Measurements from ENCODE around the gene SERINC5.

Gene SERINC5

DNA sequence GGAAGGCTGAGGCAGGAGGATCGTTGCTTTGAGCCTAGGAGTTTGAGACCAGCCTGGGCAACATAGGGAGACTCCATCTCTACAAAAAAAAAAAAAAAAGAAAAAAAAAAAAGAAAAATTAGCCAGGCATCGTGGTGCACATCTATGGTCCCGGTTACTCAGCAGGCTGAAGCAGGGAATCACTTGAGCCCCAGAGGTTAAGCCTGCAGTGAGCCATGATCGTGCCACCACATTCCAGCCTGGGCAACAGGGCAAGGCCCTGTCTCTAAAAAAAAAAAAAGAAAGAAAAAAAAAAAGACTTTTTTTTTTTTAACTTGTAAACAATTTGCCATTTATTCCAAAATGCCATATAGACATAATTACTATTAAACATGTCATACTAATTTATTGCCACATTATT lies 64.5 kb downstream of the SERINC5 start:
- Histone ChIP-seq H3K79me2 (ENCODE audit: insufficient read depth, low read depth) (peaks cover 22% of the 10 kb centered on the region; the same call in 1 of the 2 replicates), H3K4me1 (ENCODE audit: low read depth, poor library complexity, severe bottlenecking) (peaks cover 17% of the 10 kb centered on the region), H3K9ac (no peak overlapping the region), H3K4me3 (IDR thresholded peaks at IDR 0.05; ENCODE audit: insufficient read depth, low read depth, low read length) (no peak overlapping the region), H3K36me3 (ENCODE audit: insufficient read depth) (no peaks in the 10 kb centered on the region), H2AFZ (ENCODE audit: low read depth) (no peak overlapping the region), H3K27ac (no peak overlapping the region), H4K20me1 (ENCODE audit: insufficient read depth) (no peaks in the 10 kb centered on the region), H3K27me3 (ENCODE audit: insufficient read depth, low read depth) (no peaks in the 10 kb centered on the region), H3K4me2 (no peak overlapping the region)
- no peak for TF ChIP-seq CTCF (conservative IDR thresholded peaks at IDR 0.05; ENCODE audit: low read depth, low read length)

DNA sequence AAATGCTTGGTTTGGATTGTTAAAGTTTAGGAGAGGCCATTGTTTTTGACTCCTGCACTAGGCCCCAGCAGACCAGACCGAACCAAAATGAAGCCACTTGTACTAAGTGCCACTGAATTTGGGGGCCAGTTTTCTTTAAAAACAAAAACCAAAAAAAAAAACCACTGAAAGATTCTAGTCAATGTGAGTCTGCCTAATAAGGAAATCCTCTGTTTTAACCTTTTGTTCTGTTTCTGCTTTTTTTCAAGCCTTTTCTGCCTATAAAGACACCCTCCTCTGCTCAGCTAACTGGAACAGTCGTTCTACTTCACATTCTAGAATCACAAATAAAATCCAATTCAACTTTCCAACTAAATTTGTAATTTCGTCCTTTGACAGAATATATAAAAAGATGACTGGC lies 64.9 kb downstream of the SERINC5 start:
- no peaks in the 10 kb centered on the region for H3K27me3 ChIP-seq (ENCODE audit: insufficient read depth, low read depth)
- H3K4me3 ChIP-seq (IDR thresholded peaks at IDR 0.05; ENCODE audit: insufficient read depth, low read depth, low read length) = no peak overlapping the region
- TF ChIP-seq CTCF (conservative IDR thresholded peaks at IDR 0.05; ENCODE audit: low read depth, low read length) = no peak
- H3K4me1 ChIP-seq (ENCODE audit: low read depth, poor library complexity, severe bottlenecking) = peaks cover 18% of the 10 kb centered on the region
- no peak overlapping the region for H3K9ac ChIP-seq
- no peak overlapping the region for H3K4me2 ChIP-seq
- H3K79me2 ChIP-seq (ENCODE audit: insufficient read depth, low read depth) = peaks cover 24% of the 10 kb centered on the region; the same call in 1 of the 2 replicates
- H4K20me1 ChIP-seq (ENCODE audit: insufficient read depth) = no peaks in the 10 kb centered on the region
- H2AFZ ChIP-seq (ENCODE audit: low read depth) = no peak overlapping the region
- H3K36me3 ChIP-seq (ENCODE audit: insufficient read depth) = no peaks in the 10 kb centered on the region
- no peak overlapping the region for H3K27ac ChIP-seq

GRCh38 chr5:80189701-80190100 lies 66.1 kb downstream of the SERINC5 start:
- H3K27me3 ChIP-seq (ENCODE audit: insufficient read depth, low read depth) = no peaks in the 10 kb centered on the region
- no peak overlapping the region for H2AFZ ChIP-seq (ENCODE audit: low read depth)
- TF ChIP-seq CTCF (conservative IDR thresholded peaks at IDR 0.05; ENCODE audit: low read depth, low read length) = no peak
- no peak overlapping the region for H3K9ac ChIP-seq
- H3K36me3 ChIP-seq (ENCODE audit: insufficient read depth) = no peaks in the 10 kb centered on the region
- H3K4me2 ChIP-seq = no peak overlapping the region
- peaks cover 30% of the 10 kb centered on the region for H3K4me1 ChIP-seq (ENCODE audit: low read depth, poor library complexity, severe bottlenecking)
- H4K20me1 ChIP-seq (ENCODE audit: insufficient read depth) = no peaks in the 10 kb centered on the region
- H3K4me3 ChIP-seq (IDR thresholded peaks at IDR 0.05; ENCODE audit: insufficient read depth, low read depth, low read length) = no peak overlapping the region
- H3K27ac ChIP-seq = no peak overlapping the region
- peaks cover 24% of the 10 kb centered on the region; the same call in 1 of the 2 replicates for H3K79me2 ChIP-seq (ENCODE audit: insufficient read depth, low read depth)

GRCh38 chr5:80189201-80189600 lies 66.6 kb downstream of the SERINC5 start:
- Histone ChIP-seq H3K27ac (no peak overlapping the region), H3K4me3 (IDR thresholded peaks at IDR 0.05; ENCODE audit: insufficient read depth, low read depth, low read length) (no peak overlapping the region), H3K4me2 (no peak overlapping the region), H3K9ac (no peak overlapping the region), H3K4me1 (ENCODE audit: low read depth, poor library complexity, severe bottlenecking) (peaks cover 35% of the 10 kb centered on the region), H3K36me3 (ENCODE audit: insufficient read depth) (no peaks in the 10 kb centered on the region), H4K20me1 (ENCODE audit: insufficient read depth) (no peaks in the 10 kb centered on the region), H3K27me3 (ENCODE audit: insufficient read depth, low read depth) (no peaks in the 10 kb centered on the region), H2AFZ (ENCODE audit: low read depth) (no peak overlapping the region), H3K79me2 (ENCODE audit: insufficient read depth, low read depth) (peaks cover 28% of the 10 kb centered on the region; the same call in 1 of the 2 replicates)
- no peak for TF ChIP-seq CTCF (conservative IDR thresholded peaks at IDR 0.05; ENCODE audit: low read depth, low read length)

Measured in KMS-11 (cell line).